ENCODE results near the gene UNC119. TPM values are rescaled to one million over a fixed set of nuclear protein-coding genes. Genes with fewer than 3 reads are reported as not detected.

Gene UNC119
- polyA plus RNA-seq, 3 donors: 77.5 to 189 (median 80.2) TPM

DNA sequence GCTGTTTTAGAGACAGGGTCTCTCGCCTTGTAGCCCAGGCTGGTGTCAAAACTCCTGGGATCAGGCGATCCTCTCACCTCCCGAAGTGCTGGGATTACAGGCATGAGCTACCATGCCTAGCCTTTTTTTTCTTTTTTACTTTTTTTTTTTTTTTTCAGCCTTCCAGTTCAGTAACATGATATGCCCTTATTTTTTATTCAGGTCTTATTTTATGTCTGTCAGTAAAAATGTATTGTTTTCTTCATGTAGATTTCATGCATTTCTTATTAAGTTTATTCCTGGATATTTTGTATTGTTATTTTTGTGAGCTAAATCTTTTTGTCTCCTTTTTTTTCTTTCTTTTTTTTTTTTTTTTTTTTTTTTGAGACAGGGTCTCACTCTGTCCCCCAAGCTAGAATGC is 49.0 kb downstream of the UNC119 start:
- no peak overlapping the region for H3K27ac ChIP-seq (ENCODE audit: low read depth in 1 of 2, low read length in 2 of 2)
- no peaks in the 10 kb centered on the region for H3K79me2 ChIP-seq (ENCODE audit: insufficient read depth, low read length)
- Mint-ChIP-seq H3K4me3 (no peak overlapping the region), H3K27me3 (ENCODE audit: low read depth in 3 of 3) (peaks cover 3 to 13% (median 3%) of the 10 kb centered on the region in 3 donors), H3K9me3 (no peaks in the 10 kb centered on the region), H3K27ac (no peak overlapping the region), H3K36me3 (no peaks in the 10 kb centered on the region), H3K4me1 (peaks cover 1% of the 10 kb centered on the region)
- DNase-seq: no peak
- no peaks in the 10 kb centered on the region for H3K4me1 ChIP-seq (ENCODE audit: control insufficient read depth in 1 of 2, insufficient read depth in 2 of 2, low read length in 2 of 2)
- H3K27me3 ChIP-seq (ENCODE audit: control insufficient read depth in 2 of 2, insufficient read depth in 2 of 2, low read length in 2 of 2): no peaks in the 10 kb centered on the region
- H3K4me3 ChIP-seq (replicated peaks in 1 of 3; ENCODE audit: low read depth in 2 of 3, low read length in 3 of 3): no peak overlapping the region
- no peaks in the 10 kb centered on the region for H3K9me3 ChIP-seq (replicated peaks in 1 of 2; ENCODE audit: control insufficient read depth in 1 of 2, insufficient read depth in 1 of 2, low read length in 2 of 2)
- WGBS (ENCODE audit: insufficient coverage): 100% methylated on average over 2 of the region's 3 CpGs
- H3K4me2 ChIP-seq (replicated peaks; ENCODE audit: extremely low read depth, low read length, poor library complexity, severe bottlenecking): no peak overlapping the region
- intact Hi-C loops (cut with micrococcal nuclease): no loop called here
- H4K20me1 ChIP-seq (ENCODE audit: insufficient read depth, low read length): no peaks in the 10 kb centered on the region
- TF ChIP-seq, protein P1, sequence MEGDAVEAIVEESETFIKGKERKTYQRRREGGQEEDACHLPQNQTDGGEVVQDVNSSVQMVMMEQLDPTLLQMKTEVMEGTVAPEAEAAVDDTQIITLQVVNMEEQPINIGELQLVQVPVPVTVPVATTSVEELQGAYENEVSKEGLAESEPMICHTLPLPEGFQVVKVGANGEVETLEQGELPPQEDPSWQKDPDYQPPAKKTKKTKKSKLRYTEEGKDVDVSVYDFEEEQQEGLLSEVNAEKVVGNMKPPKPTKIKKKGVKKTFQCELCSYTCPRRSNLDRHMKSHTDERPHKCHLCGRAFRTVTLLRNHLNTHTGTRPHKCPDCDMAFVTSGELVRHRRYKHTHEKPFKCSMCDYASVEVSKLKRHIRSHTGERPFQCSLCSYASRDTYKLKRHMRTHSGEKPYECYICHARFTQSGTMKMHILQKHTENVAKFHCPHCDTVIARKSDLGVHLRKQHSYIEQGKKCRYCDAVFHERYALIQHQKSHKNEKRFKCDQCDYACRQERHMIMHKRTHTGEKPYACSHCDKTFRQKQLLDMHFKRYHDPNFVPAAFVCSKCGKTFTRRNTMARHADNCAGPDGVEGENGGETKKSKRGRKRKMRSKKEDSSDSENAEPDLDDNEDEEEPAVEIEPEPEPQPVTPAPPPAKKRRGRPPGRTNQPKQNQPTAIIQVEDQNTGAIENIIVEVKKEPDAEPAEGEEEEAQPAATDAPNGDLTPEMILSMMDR (IDR thresholded peaks at IDR 0.05): no peak
- no peak overlapping the region for H2AFZ ChIP-seq (ENCODE audit: insufficient read depth, low read depth, low read length, poor library complexity, severe bottlenecking)
- H3K36me3 ChIP-seq (replicated peaks in 1 of 2; ENCODE audit: control insufficient read depth in 1 of 2, insufficient read depth in 2 of 2, low read length in 2 of 2): no peaks in the 10 kb centered on the region
- no peak overlapping the region for H3K9ac ChIP-seq (ENCODE audit: insufficient read depth, low read length, poor library complexity, severe bottlenecking)

DNA sequence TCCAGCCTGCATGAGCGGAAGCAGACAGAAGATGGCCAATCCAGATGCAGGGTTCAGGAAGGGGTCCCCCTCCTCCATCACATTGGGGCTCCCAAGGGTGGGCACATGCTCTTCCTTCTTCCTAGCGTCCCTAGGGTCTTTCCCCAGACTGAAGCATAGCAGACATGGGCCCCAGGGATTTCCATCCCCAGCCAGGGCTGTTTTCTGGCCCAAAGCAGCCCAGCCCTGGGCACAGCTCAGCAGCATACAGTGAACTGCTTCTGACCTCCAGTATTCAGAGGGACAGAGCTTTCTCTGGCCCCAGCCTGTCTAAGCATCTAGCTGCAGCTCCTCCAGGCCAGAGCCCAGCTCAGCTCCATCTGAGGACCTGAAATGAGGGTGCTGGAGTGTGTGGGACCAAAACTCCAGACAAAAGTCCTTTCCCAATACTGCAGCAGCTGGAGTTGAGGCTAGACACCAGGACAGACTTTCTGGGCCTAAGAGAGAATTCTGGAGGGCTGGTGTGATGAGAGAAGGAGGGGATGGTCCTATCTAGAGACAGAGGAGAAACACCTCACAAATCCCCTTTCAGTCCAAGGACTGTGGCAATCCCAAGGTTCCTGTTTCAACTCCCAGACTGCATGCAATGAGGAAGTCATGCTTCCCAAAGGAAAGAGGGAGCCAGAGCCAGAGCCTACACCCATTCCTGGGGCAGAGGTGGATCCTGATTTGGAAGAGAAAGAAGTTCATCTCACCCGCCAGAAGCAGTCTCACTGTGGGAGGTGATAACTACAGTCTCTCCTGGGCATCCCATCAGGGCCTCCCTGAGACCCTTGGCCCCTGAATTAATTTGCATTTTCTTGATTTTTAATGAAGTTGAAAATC is 50.8 kb downstream of the UNC119 start:
- no peak overlapping the region for H2AFZ ChIP-seq (ENCODE audit: insufficient read depth, low read depth, low read length, poor library complexity, severe bottlenecking)
- WGBS (ENCODE audit: insufficient coverage): 100% methylated on average over 2 of the region's 3 CpGs
- H3K79me2 ChIP-seq (ENCODE audit: insufficient read depth, low read length): no peaks in the 10 kb centered on the region
- H3K36me3 ChIP-seq (replicated peaks in 1 of 2; ENCODE audit: control insufficient read depth in 1 of 2, insufficient read depth in 2 of 2, low read length in 2 of 2): no peaks in the 10 kb centered on the region
- H3K27me3 Mint-ChIP-seq (ENCODE audit: low read depth in 3 of 3): peaks cover 3 to 6% (median 3%) of the 10 kb centered on the region in 3 donors
- H4K20me1 ChIP-seq (ENCODE audit: insufficient read depth, low read length): no peaks in the 10 kb centered on the region
- no peaks in the 10 kb centered on the region for H3K36me3 Mint-ChIP-seq
- peaks cover 1% of the 10 kb centered on the region for H3K4me1 Mint-ChIP-seq
- H3K4me3 ChIP-seq (replicated peaks in 1 of 3; ENCODE audit: low read depth in 2 of 3, low read length in 3 of 3): no peak overlapping the region
- intact Hi-C loops (cut with micrococcal nuclease): no loop called here
- H3K27me3 ChIP-seq (ENCODE audit: control insufficient read depth in 2 of 2, insufficient read depth in 2 of 2, low read length in 2 of 2): no peaks in the 10 kb centered on the region
- no peak overlapping the region for H3K4me3 Mint-ChIP-seq
- H3K9me3 ChIP-seq (replicated peaks in 1 of 2; ENCODE audit: control insufficient read depth in 1 of 2, insufficient read depth in 1 of 2, low read length in 2 of 2): no peaks in the 10 kb centered on the region
- TF ChIP-seq, protein P1 (IDR thresholded peaks at IDR 0.05): no peak
- no peaks in the 10 kb centered on the region for H3K9me3 Mint-ChIP-seq
- H3K27ac ChIP-seq (ENCODE audit: low read depth in 1 of 2, low read length in 2 of 2): no peak overlapping the region
- H3K4me1 ChIP-seq (ENCODE audit: control insufficient read depth in 1 of 2, insufficient read depth in 2 of 2, low read length in 2 of 2): no peaks in the 10 kb centered on the region
- no peak overlapping the region for H3K9ac ChIP-seq (ENCODE audit: insufficient read depth, low read length, poor library complexity, severe bottlenecking)
- peak overlapping the region in 1 of 7 donors; percentile 10 for H3K27ac Mint-ChIP-seq
- no peak overlapping the region for H3K4me2 ChIP-seq (replicated peaks; ENCODE audit: extremely low read depth, low read length, poor library complexity, severe bottlenecking)
- no peak for DNase-seq

Data from CD14-positive monocyte (primary cell).